ENCODE results near the gene CORO1C. TPM values are rescaled to one million over a fixed set of nuclear protein-coding genes. Genes with fewer than 3 reads are reported as not detected.

Gene CORO1C
- total RNA-seq, 3 donors from 2014 or later (not counting 1 experiment from before 2014, with no cell fraction given) = 28.9 to 43.5 (median 36.0) TPM

DNA sequence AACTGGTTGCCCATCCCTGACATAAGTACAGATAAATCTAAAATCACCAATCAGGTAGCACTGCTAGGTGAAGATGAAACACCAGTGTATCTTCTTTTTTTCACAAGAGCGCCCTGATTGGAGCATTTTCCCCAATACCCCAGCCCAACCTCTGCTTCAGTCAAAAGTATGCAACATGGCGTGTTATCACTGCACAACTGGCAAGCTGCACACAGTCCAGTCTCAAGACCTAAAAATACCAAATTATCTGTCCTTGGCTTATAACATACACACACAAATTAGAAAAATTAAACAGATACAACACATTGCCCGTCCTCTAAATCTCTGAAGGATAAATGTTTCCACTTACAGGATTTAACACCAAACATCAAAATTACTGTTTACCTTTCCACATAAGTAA lies 77.4 kb downstream of the CORO1C start:
- Mint-ChIP-seq H3K4me3 (no peak overlapping the region), H3K36me3 (no peaks in the 10 kb centered on the region), H3K27me3 (ENCODE audit: low read depth in 2 of 2) (no peaks in the 10 kb centered on the region), H3K9me3 (no peaks in the 10 kb centered on the region), H3K4me1 (no peaks in the 10 kb centered on the region), H3K27ac (no peak overlapping the region)
- intact Hi-C loops (cut with micrococcal nuclease) = no loop called here
- Histone ChIP-seq H3K27ac (ENCODE audit: low read length) (no peak overlapping the region), H3K36me3 (ENCODE audit: control insufficient read depth, insufficient read depth, low read length) (peaks cover 27% of the 10 kb centered on the region), H3K9me3 (ENCODE audit: control insufficient read depth, insufficient read depth, low read length) (no peaks in the 10 kb centered on the region), H3K4me1 (ENCODE audit: control insufficient read depth, insufficient read depth, low read length) (no peaks in the 10 kb centered on the region), H3K4me3 (ENCODE audit: low read length) (no peak overlapping the region), H3K27me3 (ENCODE audit: control insufficient read depth, insufficient read depth, low read length) (no peaks in the 10 kb centered on the region)
- DNase-seq (no peak), ATAC-seq (no peak)
- 99% methylated on average over 3 of the region's 3 CpGs for WGBS (ENCODE audit: insufficient coverage)
- TF ChIP-seq CTCF (IDR thresholded peaks at IDR 0.05) = no peak

GRCh38 chr12:108653082-108653516 lies 78.2 kb downstream of the CORO1C start:
- TF ChIP-seq CTCF (IDR thresholded peaks at IDR 0.05) = no peak
- Mint-ChIP-seq H3K36me3 (no peaks in the 10 kb centered on the region), H3K9me3 (no peaks in the 10 kb centered on the region), H3K4me3 (no peak overlapping the region), H3K4me1 (peaks cover 0 to under 1% of the 10 kb centered on the region in 2 donors), H3K27ac (no peak overlapping the region), H3K27me3 (ENCODE audit: low read depth in 2 of 2) (no peaks in the 10 kb centered on the region)
- no peak for DNase-seq
- no peaks in the 10 kb centered on the region for H3K27me3 ChIP-seq (ENCODE audit: control insufficient read depth, insufficient read depth, low read length)
- intact Hi-C loops (cut with micrococcal nuclease) = no loop called here
- peaks cover 27% of the 10 kb centered on the region for H3K36me3 ChIP-seq (ENCODE audit: control insufficient read depth, insufficient read depth, low read length)
- no peak overlapping the region for H3K4me3 ChIP-seq (ENCODE audit: low read length)
- H3K4me1 ChIP-seq (ENCODE audit: control insufficient read depth, insufficient read depth, low read length) = no peaks in the 10 kb centered on the region
- H3K27ac ChIP-seq (ENCODE audit: low read length) = no peak overlapping the region
- no peaks in the 10 kb centered on the region for H3K9me3 ChIP-seq (ENCODE audit: control insufficient read depth, insufficient read depth, low read length)
- no peak for ATAC-seq

- no peaks in the 10 kb centered on the region for H3K9me3 Mint-ChIP-seq
- Histone ChIP-seq H3K9me3 (ENCODE audit: control insufficient read depth, insufficient read depth, low read length) (no peaks in the 10 kb centered on the region), H3K4me3 (ENCODE audit: low read length) (no peak overlapping the region), H3K4me1 (ENCODE audit: control insufficient read depth, insufficient read depth, low read length) (peaks cover 9% of the 10 kb centered on the region), H3K27me3 (ENCODE audit: control insufficient read depth, insufficient read depth, low read length) (no peaks in the 10 kb centered on the region), H3K27ac (ENCODE audit: low read length) (no peak overlapping the region), H3K36me3 (ENCODE audit: control insufficient read depth, insufficient read depth, low read length) (peaks cover 22% of the 10 kb centered on the region)
- ATAC-seq = no peak
- WGBS (ENCODE audit: insufficient coverage) = 84% methylated on average over 2 of the region's 2 CpGs
- no peaks in the 10 kb centered on the region for H3K36me3 Mint-ChIP-seq
- no peak overlapping the region for H3K4me3 Mint-ChIP-seq
- peaks cover 9 to 11% of the 10 kb centered on the region in 2 donors for H3K4me1 Mint-ChIP-seq
- TF ChIP-seq CTCF (IDR thresholded peaks at IDR 0.05) = no peak
- intact Hi-C loops (cut with micrococcal nuclease) = no loop called here
- H3K27me3 Mint-ChIP-seq (ENCODE audit: low read depth in 2 of 2) = no peaks in the 10 kb centered on the region
- H3K27ac Mint-ChIP-seq = no peak overlapping the region
- no peak for DNase-seq
These were observed 81.2 kb downstream of the CORO1C start for GRCh38 chr12:108650083-108650482.

GRCh38 chr12:108649669-108650068 lies 81.6 kb downstream of the CORO1C start:
- H3K4me3 Mint-ChIP-seq = no peak overlapping the region
- H3K4me3 ChIP-seq (ENCODE audit: low read length) = no peak overlapping the region
- peaks cover 22% of the 10 kb centered on the region for H3K36me3 ChIP-seq (ENCODE audit: control insufficient read depth, insufficient read depth, low read length)
- TF ChIP-seq CTCF (IDR thresholded peaks at IDR 0.05) = no peak
- peaks cover 9% of the 10 kb centered on the region for H3K4me1 ChIP-seq (ENCODE audit: control insufficient read depth, insufficient read depth, low read length)
- H3K36me3 Mint-ChIP-seq = no peaks in the 10 kb centered on the region
- H3K9me3 Mint-ChIP-seq = no peaks in the 10 kb centered on the region
- WGBS (ENCODE audit: insufficient coverage) = 79% methylated on average over 4 of the region's 4 CpGs
- H3K27ac Mint-ChIP-seq = no peak overlapping the region
- ATAC-seq (no peak), DNase-seq (no peak)
- peaks cover 9 to 11% of the 10 kb centered on the region in 2 donors for H3K4me1 Mint-ChIP-seq
- no peaks in the 10 kb centered on the region for H3K27me3 ChIP-seq (ENCODE audit: control insufficient read depth, insufficient read depth, low read length)
- H3K9me3 ChIP-seq (ENCODE audit: control insufficient read depth, insufficient read depth, low read length) = no peaks in the 10 kb centered on the region
- H3K27me3 Mint-ChIP-seq (ENCODE audit: low read depth in 2 of 2) = no peaks in the 10 kb centered on the region
- no peak overlapping the region for H3K27ac ChIP-seq (ENCODE audit: low read length)
- intact Hi-C loops (cut with micrococcal nuclease) = loop anchor here (5.0 kb wide), 1 partner anchor 37 kb away; no protein-coding TSS in a partner anchor

Data from natural killer cell (primary cell).